Smooth muscle cell of the umbilical artery (primary cell): ENCODE measurements around the gene NDUFAB1. TPM values are rescaled to one million over a fixed set of nuclear protein-coding genes. Genes with fewer than 3 reads are reported as not detected.

Source experiments
- total RNA-seq: library from RNA; depleted of rRNA; stranded (reverse); fragments of >200 nt; gene quantifications from 2 replicates; pipeline ENCODE4 v1.2.3, GENCODE V29; 2014

NDUFAB1 gene
- 50.1 and 78.1 TPM in 2 replicates for total RNA-seq

GRCh38 chr16:23595951-23596720 lies at the start of gene NDUFAB1:
TSS of gene NDUFAB1 (minus strand) at chr16:23596316. CDS start at chr16:23596290, 26 bp downstream.

GRCh38 chr16:23640931-23641765 lies 45.0 kb upstream of the NDUFAB1 start, which contains the start of the genes DCTN5 and PALB2:
TSS of gene DCTN5 (plus strand) at chr16:23641466. CDS start at chr16:23641543, 77 bp downstream.
TSS of gene PALB2 (minus strand) at chr16:23641310. CDS start at chr16:23641157, 153 bp downstream.

GRCh38 chr16:23556881-23557778 lies 39.0 kb downstream of the NDUFAB1 start, which contains the start of the genes EARS2 and UBFD1:
TSS of gene EARS2 (minus strand) at chr16:23557350. CDS start at chr16:23557343, 7 bp downstream.
TSS of gene UBFD1 (plus strand) at chr16:23557727. CDS start at chr16:23557743, 16 bp downstream.

Other genes starting within 250 kb of the NDUFAB1 start
- gene COG7, start 143.1 kb downstream of the NDUFAB1 start, total RNA-seq, result 22.0 and 29.5 TPM in 2 replicates
- gene GGA2, start 85.8 kb downstream of the NDUFAB1 start, total RNA-seq, result 30.0 and 44.7 TPM in 2 replicates
- 40.1 and 61.9 TPM in 2 replicates for gene EARS2, start 39.0 kb downstream of the NDUFAB1 start, total RNA-seq
- gene UBFD1, start 38.6 kb downstream of the NDUFAB1 start, total RNA-seq, result 149 and 167 TPM in 2 replicates
- gene PALB2, start 45.0 kb upstream of the NDUFAB1 start, total RNA-seq, result 10.1 and 10.4 TPM in 2 replicates
- gene DCTN5, start 45.1 kb upstream of the NDUFAB1 start, total RNA-seq, result 102 and 117 TPM in 2 replicates
- 3.3 and 13.5 TPM in 2 replicates for gene PLK1, start 82.6 kb upstream of the NDUFAB1 start, total RNA-seq
- gene ERN2, start 116.9 kb upstream of the NDUFAB1 start, total RNA-seq, result not detected in 2 replicates
- not detected in 2 replicates for gene CHP2, start 158.7 kb upstream of the NDUFAB1 start, total RNA-seq
- under 0.01 and 0.30 TPM in 2 replicates for gene PRKCB, start 239.7 kb upstream of the NDUFAB1 start, total RNA-seq